Endothelial cell of umbilical vein (primary cell): ENCODE measurements around the gene ETNK2. TPM values are rescaled to one million over a fixed set of nuclear protein-coding genes. Genes with fewer than 3 reads are reported as not detected.

Source experiments
- BruUV-seq: library from RNA; stranded (reverse); fragments of 400-500 nt; replicated peaks from 2 replicates; lab custom pipeline; 2021; lab: Mats Ljungman, UMichigan
- CTCF ChIA-PET: fragments of 300-600, 350-600 bp; sonication (Branson Sonifier 250); formaldehyde crosslinking; loops from one replicate; lab custom pipeline; 2021; ENCODE audit warnings: antibody characterized with exemption, inconsistent platforms; lab: Charles Lee
- POLR2A ChIA-PET: fragments of 300-600, 350-600 bp; sonication (Branson Sonifier 250); formaldehyde crosslinking; loops from one replicate; lab custom pipeline; 2021; ENCODE audit warnings: antibody characterized with exemption, inconsistent platforms; lab: Charles Lee
- DNase-seq: peaks from one replicate; pipeline ENCODE4 v3.0.0-alpha.2; 2011; ENCODE audit warnings: low read depth, low spot score
- FAIRE-seq: peaks from 2 replicates; lab custom pipeline; 2011; peaks lifted over from hg19 to GRCh38; lab: Jason Lieb, UNC
- H2AFZ ChIP-seq: 2 replicates; pipeline ENCODE4 v1.6.0; 2012; ENCODE audit warnings: low read depth, low read length, control low read depth, inconsistent platforms
- H3K27ac ChIP-seq: 2 replicates; pipeline ENCODE4 v1.5.1; 2011; ENCODE audit warnings: low read depth, mild to moderate bottlenecking, control low read depth, low read length, moderate library complexity; ENCODE audit not compliant: insufficient read depth
- H3K27me3 ChIP-seq, 2 experiments: 2 replicates each; pipeline versions ENCODE4 v1.6.0 to v1.6.1; 2011; ENCODE audit warnings: low read length in 2 of 2, mixed read lengths in 1 of 2; ENCODE audit not compliant: control insufficient read depth in 2 of 2, insufficient read depth in 2 of 2
- H3K36me3 ChIP-seq, 2 experiments: 2 replicates in 1 of 2; 3 replicates in 1 of 2; pipeline ENCODE4 v1.5.1; 2011; ENCODE audit warnings: low read length in 2 of 2, mild to moderate bottlenecking in 1 of 2, moderate library complexity in 1 of 2; ENCODE audit not compliant: control insufficient read depth in 2 of 2, insufficient read depth in 2 of 2; ENCODE audit errors: extremely low read depth in 1 of 2
- H3K4me1 ChIP-seq: 3 replicates; pipeline ENCODE4 v1.5.1; 2011; ENCODE audit warnings: mild to moderate bottlenecking, low read length; ENCODE audit not compliant: control insufficient read depth, insufficient read depth; ENCODE audit errors: extremely low read depth
- H3K4me2 ChIP-seq: 2 replicates; pipeline ENCODE4 v1.6.1; 2011; ENCODE audit warnings: low read length, control low read depth, mixed read lengths; ENCODE audit not compliant: insufficient read depth
- H3K4me3 ChIP-seq, 3 experiments: fragments of 200-600 bp in 1 of 3; sonication (generic), shearing (Covaris generic) in 1 of 3; replicated peaks in 1 of 3; 2 replicates each; pipeline ENCODE4 v1.5.1; 2011 to 2016; ENCODE audit warnings: control low read depth in 3 of 3, low read length in 3 of 3, mild to moderate bottlenecking in 2 of 3, inconsistent platforms in 1 of 3, low read depth in 1 of 3, moderate library complexity in 1 of 3; ENCODE audit not compliant: insufficient read depth in 1 of 3
- H3K79me2 ChIP-seq: 2 replicates; pipeline ENCODE4 v1.6.0; 2012; ENCODE audit warnings: low read length, inconsistent platforms; ENCODE audit not compliant: control insufficient read depth, insufficient read depth
- H3K9ac ChIP-seq: replicated peaks from 2 replicates; pipeline ENCODE3; 2011; ENCODE audit warnings: low read length, control low read depth; ENCODE audit not compliant: insufficient read depth; ENCODE audit errors: extremely low read depth
- H3K9me1 ChIP-seq: replicated peaks from 3 replicates; pipeline ENCODE4 v1.6.0; 2011; ENCODE audit warnings: mild to moderate bottlenecking, low read length; ENCODE audit not compliant: control insufficient read depth, insufficient read depth; ENCODE audit errors: extremely low read depth
- H3K9me3 ChIP-seq: replicated peaks from 2 replicates; pipeline ENCODE4 v1.5.1; 2012; ENCODE audit warnings: low read length, inconsistent platforms; ENCODE audit not compliant: control insufficient read depth, insufficient read depth
- H4K20me1 ChIP-seq: replicated peaks from 2 replicates; pipeline ENCODE3; 2011; ENCODE audit warnings: mild to moderate bottlenecking, low read length; ENCODE audit not compliant: control insufficient read depth, insufficient read depth; ENCODE audit errors: extremely low read depth
- CTCF ChIP-seq, 2 donors: IDR thresholded peaks; 1 replicate in 1 of 2; 2 replicates in 1 of 2; pipeline ENCODE4 v1.5.1; 2011; ENCODE audit warnings: low read length in 2 of 2, mild to moderate bottlenecking in 2 of 2, moderate library complexity in 2 of 2, control low read depth in 1 of 2, inconsistent platforms in 1 of 2, low read depth in 1 of 2; ENCODE audit not compliant: insufficient read depth in 1 of 2; ENCODE audit errors: extremely low read depth in 1 of 2
- EZH2 ChIP-seq: IDR thresholded peaks from 2 replicates; pipeline ENCODE4 v1.6.1; 2012; ENCODE audit warnings: borderline replicate concordance, low read depth, mild to moderate bottlenecking, moderate library complexity, low read length, inconsistent platforms; ENCODE audit not compliant: severe bottlenecking
- FOS ChIP-seq: IDR thresholded peaks from 2 replicates; pipeline ENCODE4 v1.6.1; 2011; ENCODE audit warnings: mild to moderate bottlenecking, low read length, moderate library complexity, borderline replicate concordance; ENCODE audit not compliant: insufficient read depth
- GATA2 ChIP-seq: IDR thresholded peaks from 2 replicates; pipeline ENCODE4 v1.7.0; 2011; ENCODE audit warnings: low read depth, mild to moderate bottlenecking, moderate library complexity, mixed read lengths, low read length; ENCODE audit not compliant: insufficient read length, insufficient read depth
- JUN ChIP-seq: IDR thresholded peaks from 2 replicates; pipeline ENCODE4 v1.6.1; 2011; ENCODE audit warnings: borderline replicate concordance, low read depth; ENCODE audit not compliant: insufficient read length, insufficient read depth
- MAX ChIP-seq: IDR thresholded peaks from 2 replicates; pipeline ENCODE4 v1.6.1; 2011; ENCODE audit not compliant: insufficient read depth, insufficient read length
- MYC ChIP-seq: IDR thresholded peaks from one replicate; pipeline ENCODE4 v1.6.1; 2011; ENCODE audit warnings: mild to moderate bottlenecking, low read depth, low read length
- POLR2A ChIP-seq: IDR thresholded peaks from 2 replicates; pipeline ENCODE4 v1.6.1; 2012; ENCODE audit warnings: low read depth, mild to moderate bottlenecking, control low read depth, low read length
- POLR2AphosphoS5 ChIP-seq: IDR thresholded peaks from 2 replicates; pipeline ENCODE4 v1.6.1; 2012; ENCODE audit warnings: low read depth, mild to moderate bottlenecking, control low read depth, low read length, moderate library complexity; ENCODE audit not compliant: insufficient read depth
- dilution Hi-C: fragments of 300-500 bp; cut with MboI; formaldehyde crosslinking; loops from one replicate; pipeline ENCODE4 v1.15.0; 2019; ENCODE audit warnings: low sequenced_read_pairs; ENCODE audit not compliant: extremely low pct_ligation_motif_present
- intact Hi-C: fragments of 100-400 bp; cut with micrococcal nuclease; formaldehyde crosslinking; loops from one replicate; pipeline ENCODE4 v1.10.0; 2022
- polyA plus RNA-seq, 4 experiments: library from polyadenylated mRNA; depleted of rRNA in 3 of 4; stranded (reverse) in 3 of 4; unstranded in 1 of 4; fragments of >200 nt; gene quantifications; 2 replicates each; pipeline versions ENCODE4 v1.2.1 to v1.2.3, GENCODE V29; 2011 to 2012; ENCODE audit warnings: missing spikeins in 1 of 4
- total RNA-seq: library from RNA; stranded (reverse); gene quantifications from 2 replicates; pipeline ENCODE4 v1.2.3, GENCODE V29; 2021

The ETNK2 gene
- total and polyA plus RNA-seq, 2 donors (not counting 3 experiments of a cell fraction or from before 2014, with no cell fraction given) = 13.5 to 27.5 TPM

GRCh38 chr1:204134103-204134502 is 17.7 kb downstream of the ETNK2 start:
- H3K4me2 ChIP-seq = no peak overlapping the region
- CTCF ChIA-PET = interaction anchor here (19.0 kb wide), 1 partner anchor 268 kb away, joined by 903 read pairs; the partner anchor contains the start of gene SNRPE
- DNase-seq (no peak), FAIRE-seq (no peak)
- no TSS peak for BruUV-seq
- intact Hi-C loops (no loop called here), dilution Hi-C loops (loop anchor here (25.0 kb wide), 1 partner anchor 272 kb away; the partner anchor contains the start of gene SNRPE)
- POLR2A ChIA-PET = no interaction called here
- H3K4me3 ChIP-seq = no peak overlapping the region
- H3K4me1 ChIP-seq = peaks cover 16% of the 10 kb centered on the region
- no peak overlapping the region for H3K27ac ChIP-seq
- no peaks in the 10 kb centered on the region for H3K9me1 ChIP-seq
- H2AFZ ChIP-seq = no peak overlapping the region
- no peak for TF ChIP-seq POLR2A
- no peak for TF ChIP-seq MYC
- TF ChIP-seq EZH2 = no peak
- no peak for TF ChIP-seq JUN
- TF ChIP-seq POLR2AphosphoS5 = no peak
- TF ChIP-seq GATA2 = no peak
- no peak for TF ChIP-seq CTCF (IDR thresholded peaks at IDR 0.05; ENCODE audit: extremely low read depth in 1 of 2, insufficient read depth in 1 of 2, low read depth in 1 of 2, low read length in 2 of 2)
- no peak for TF ChIP-seq MAX
- no peak for TF ChIP-seq FOS
- H4K20me1 ChIP-seq = no peaks in the 10 kb centered on the region
- no peaks in the 10 kb centered on the region for H3K9me3 ChIP-seq
- no peaks in the 10 kb centered on the region for H3K79me2 ChIP-seq
- no peaks in the 10 kb centered on the region for H3K27me3 ChIP-seq
- peaks cover 0 to 6% of the 10 kb centered on the region in 2 experiments for H3K36me3 ChIP-seq
- H3K9ac ChIP-seq = no peak overlapping the region
